Lung (tissue), 12 donors: ENCODE results near the gene INO80C. TPM values are rescaled to one million over a fixed set of nuclear protein-coding genes. Genes with fewer than 3 reads are reported as not detected.

Experiments
- ATAC-seq: fragments of 200-7000 bp; cut with Tn5 transposase; one replicate; pipeline ENCODE4 v1.9.1; 2020; ENCODE audit warnings: moderate number of reproducible peaks; ENCODE audit not compliant: insufficient read depth, low FRiP score
- DNase-seq, 3 donors: peaks; one replicate each; pipeline ENCODE4 v3.0.0-alpha.2; 2013 to 2017
- H3K27ac ChIP-seq, 2 donors: one replicate each; pipeline ENCODE4 v1.5.1; 2013; ENCODE audit warnings: mild to moderate bottlenecking in 2 of 2, moderate library complexity in 2 of 2, control low read depth in 1 of 2, inconsistent platforms in 1 of 2, low read depth in 1 of 2, low read length in 1 of 2
- H3K27me3 ChIP-seq, 3 donors: one replicate each; pipeline ENCODE4 v1.5.1; 2013; ENCODE audit warnings: low read length in 2 of 3; ENCODE audit not compliant: control insufficient read depth in 3 of 3, insufficient read depth in 3 of 3
- H3K36me3 ChIP-seq, 4 donors: one replicate each; pipeline ENCODE4 v1.5.1; 2013; ENCODE audit warnings: low read length in 4 of 4, mild to moderate bottlenecking in 1 of 4, moderate library complexity in 1 of 4; ENCODE audit not compliant: control insufficient read depth in 4 of 4, insufficient read depth in 4 of 4
- H3K4me1 ChIP-seq, 5 donors: one replicate each; pipeline ENCODE4 v1.5.1; 2013; ENCODE audit warnings: low read length in 5 of 5, mild to moderate bottlenecking in 2 of 5, moderate library complexity in 1 of 5; ENCODE audit not compliant: control insufficient read depth in 5 of 5, insufficient read depth in 5 of 5
- H3K4me3 ChIP-seq: one replicate; pipeline ENCODE4 v1.5.1; 2013; ENCODE audit warnings: mild to moderate bottlenecking, control low read depth, moderate library complexity
- H3K9ac ChIP-seq, 2 donors: one replicate each; pipeline ENCODE4 v1.5.1; 2013; ENCODE audit warnings: low read length in 2 of 2, control low read depth in 1 of 2; ENCODE audit not compliant: insufficient read depth in 1 of 2
- H3K9me3 ChIP-seq, 4 donors: one replicate each; pipeline ENCODE4 v1.5.1; 2013; ENCODE audit warnings: low read length in 3 of 4, mild to moderate bottlenecking in 1 of 4, moderate library complexity in 1 of 4; ENCODE audit not compliant: control insufficient read depth in 4 of 4, insufficient read depth in 3 of 4
- CTCF ChIP-seq: IDR thresholded peaks from 2 replicates; pipeline ENCODE4 v1.5.1; 2012; ENCODE audit warnings: mild to moderate bottlenecking; ENCODE audit errors: control extremely low read depth, extremely low read depth
- WGBS, 2 donors: extraction: QIAGEN DNeasy Blood & Tissue Kit; methylation state at CpG; one replicate each; pipeline ENCODE4 v1.1.7; 2013; 5-methylcytosine and 5-hydroxymethylcytosine counted together
- polyA plus RNA-seq, 2 donors: library from polyadenylated mRNA; stranded (reverse); fragments of 200-250 nt; gene quantifications; one replicate each; pipeline ENCODE4 v1.2.1, GENCODE V29; 2013
- total RNA-seq, 2 donors: library from RNA; depleted of rRNA in 1 of 2; stranded (reverse); fragments of >200 nt in 1 of 2; gene quantifications; one replicate each; pipeline ENCODE4 v1.2.1, GENCODE V29; 2014 to 2021
- donor health status: control.
- donor health status: control.
- donor health status: Bipolar disorder and iron deficiency.
- donor health status: healthy.
- donor health status: DM: yes; HTN: yes; CAD: no.

INO80C gene
- total and polyA plus RNA-seq, 4 donors: 26.7 to 35.6 (median 31.5) TPM

- H3K4me1 ChIP-seq: peaks cover 0 to 25% (median 7%) of the 10 kb centered on the region in 5 donors
- H3K9me3 ChIP-seq: no peaks in the 10 kb centered on the region
- H3K27me3 ChIP-seq: no peaks in the 10 kb centered on the region
- no peak overlapping the region for H3K9ac ChIP-seq
- no peak overlapping the region for H3K4me3 ChIP-seq
- 55 to 72% methylated on average over 4 of the region's 4 CpGs for WGBS, 2 donors
- peak overlapping the region; percentile 55 to 58 for H3K27ac ChIP-seq
- TF ChIP-seq CTCF: no peak
- DNase-seq (peak in 2 of 3 donors; percentile 39 to 52), ATAC-seq (peak; percentile 38)
- H3K36me3 ChIP-seq: no peaks in the 10 kb centered on the region
Measured at GRCh38 chr18:35458677-35459441, 38.9 kb downstream of the INO80C start.

GRCh38 chr18:35458271-35458670 is 39.5 kb downstream of the INO80C start:
- Histone ChIP-seq H3K36me3 (no peaks in the 10 kb centered on the region), H3K4me3 (no peak overlapping the region), H3K4me1 (peaks cover 0 to 25% (median 7%) of the 10 kb centered on the region in 5 donors), H3K27ac (peak overlapping the region; percentile 43 to 55), H3K9ac (no peak overlapping the region), H3K27me3 (no peaks in the 10 kb centered on the region), H3K9me3 (no peaks in the 10 kb centered on the region)
- DNase-seq (no peak), ATAC-seq (no peak)
- TF ChIP-seq CTCF: no peak
- WGBS, 2 donors: 52 to 70% methylated on average over 1 of the region's 1 CpG

GRCh38 chr18:35457140-35457704 is 40.5 kb downstream of the INO80C start:
- no peak for TF ChIP-seq CTCF
- WGBS, 2 donors: 75 to 90% methylated on average over 3 of the region's 3 CpGs
- no peak overlapping the region for H3K27ac ChIP-seq

More at GRCh38 chr18:35457140-35457704, 40.5 kb downstream of the INO80C start:
- ATAC-seq: no peak
- no peaks in the 10 kb centered on the region for H3K27me3 ChIP-seq
- H3K9ac ChIP-seq: no peak overlapping the region
- H3K9me3 ChIP-seq: no peaks in the 10 kb centered on the region
- no peak overlapping the region for H3K4me3 ChIP-seq
- DNase-seq: no peak
- H3K4me1 ChIP-seq: peaks cover 0 to 24% (median 7%) of the 10 kb centered on the region in 5 donors
- H3K36me3 ChIP-seq: no peaks in the 10 kb centered on the region
